SK-N-MC (cell line): ENCODE results near the gene LYPD3.

Source experiments
- EZH2 ChIP-seq: fragments of 200-600 bp; sonication (generic); IDR thresholded peaks from one replicate; pipeline ENCODE4 v1.6.1; 2017; ENCODE audit warnings: antibody characterized with exemption
- POLR2AphosphoS5 ChIP-seq: IDR thresholded peaks from 2 replicates; pipeline ENCODE4 v1.6.1; 2012; ENCODE audit warnings: mild to moderate bottlenecking, low read depth, low read length, borderline replicate concordance

GRCh38 chr19:43505941-43506340 is 40.5 kb upstream of the LYPD3 start:
- no peak for TF ChIP-seq POLR2AphosphoS5
- TF ChIP-seq EZH2, result no peak
